ENCODE data around the gene WNK2.
A peak's percentile ranks its signal among the peaks of the same experiment; 100 is the strongest.

The WNK2 gene

DNA sequence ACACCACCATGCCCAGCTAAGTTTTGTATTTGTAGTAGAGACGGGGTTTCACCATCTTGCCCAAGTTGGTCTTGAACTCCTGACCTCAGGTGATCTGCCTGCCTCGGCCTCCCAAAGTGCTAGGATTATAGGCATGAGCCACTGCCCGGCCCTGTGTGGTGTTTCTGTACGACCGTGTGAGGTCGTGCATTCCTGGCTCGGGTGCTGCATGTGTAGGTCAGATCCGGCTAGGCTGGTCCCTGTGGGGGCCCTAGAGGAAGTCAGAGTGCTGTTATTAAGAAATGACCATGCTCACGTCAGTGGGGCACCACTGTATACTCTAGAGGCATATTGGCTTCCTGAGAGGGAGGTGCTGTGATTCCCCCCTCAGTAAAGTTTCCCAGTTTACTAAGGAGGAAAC, 13.7 kb downstream of the WNK2 start:
- TF ChIP-seq, protein P1, sequence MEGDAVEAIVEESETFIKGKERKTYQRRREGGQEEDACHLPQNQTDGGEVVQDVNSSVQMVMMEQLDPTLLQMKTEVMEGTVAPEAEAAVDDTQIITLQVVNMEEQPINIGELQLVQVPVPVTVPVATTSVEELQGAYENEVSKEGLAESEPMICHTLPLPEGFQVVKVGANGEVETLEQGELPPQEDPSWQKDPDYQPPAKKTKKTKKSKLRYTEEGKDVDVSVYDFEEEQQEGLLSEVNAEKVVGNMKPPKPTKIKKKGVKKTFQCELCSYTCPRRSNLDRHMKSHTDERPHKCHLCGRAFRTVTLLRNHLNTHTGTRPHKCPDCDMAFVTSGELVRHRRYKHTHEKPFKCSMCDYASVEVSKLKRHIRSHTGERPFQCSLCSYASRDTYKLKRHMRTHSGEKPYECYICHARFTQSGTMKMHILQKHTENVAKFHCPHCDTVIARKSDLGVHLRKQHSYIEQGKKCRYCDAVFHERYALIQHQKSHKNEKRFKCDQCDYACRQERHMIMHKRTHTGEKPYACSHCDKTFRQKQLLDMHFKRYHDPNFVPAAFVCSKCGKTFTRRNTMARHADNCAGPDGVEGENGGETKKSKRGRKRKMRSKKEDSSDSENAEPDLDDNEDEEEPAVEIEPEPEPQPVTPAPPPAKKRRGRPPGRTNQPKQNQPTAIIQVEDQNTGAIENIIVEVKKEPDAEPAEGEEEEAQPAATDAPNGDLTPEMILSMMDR (conservative IDR thresholded peaks at IDR 0.05) = no peak
- no peak for TF ChIP-seq ZFX (IDR thresholded peaks at IDR 0.05)
- H3K27ac ChIP-seq = no peak overlapping the region

DNA sequence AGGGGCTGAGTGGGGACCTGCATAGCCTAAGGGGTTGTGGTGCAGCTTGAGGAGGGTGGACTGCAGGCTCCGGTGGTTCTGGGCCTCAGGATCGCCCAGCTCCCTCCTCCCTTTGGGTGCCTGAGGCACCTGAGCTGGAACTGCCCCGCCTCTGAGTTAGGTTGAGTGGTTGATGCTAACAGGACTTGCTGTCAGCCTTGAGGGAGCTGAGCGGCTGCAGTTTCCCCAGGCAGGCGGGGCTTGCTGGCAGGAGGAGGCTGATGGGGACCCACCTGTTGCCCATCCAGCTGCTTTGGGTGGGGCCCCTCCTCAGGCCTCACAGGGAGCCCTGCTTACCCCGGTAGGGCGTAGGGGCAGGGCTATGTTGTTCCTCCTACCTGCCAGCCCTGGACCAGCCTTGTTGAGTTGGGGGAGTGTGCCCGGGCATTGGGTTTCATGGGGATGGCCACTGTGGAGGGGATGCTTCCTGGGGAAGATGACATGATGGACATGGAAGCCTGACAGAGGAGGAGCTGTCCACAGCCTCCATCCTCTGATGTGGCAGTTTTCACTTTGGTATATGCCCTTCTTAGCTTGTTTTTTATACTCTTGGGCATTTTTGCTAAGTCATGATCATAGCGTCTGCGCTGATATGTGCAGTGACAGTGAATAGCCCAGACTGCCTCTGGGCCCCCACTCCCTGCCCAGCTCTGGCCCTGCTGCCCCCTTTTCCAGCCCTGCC, 14.3 kb downstream of the WNK2 start:
- H3K27ac ChIP-seq = no peak overlapping the region; the same call in 1 of the 2 replicates
- TF ChIP-seq ZFX (IDR thresholded peaks at IDR 0.05) = no peak
- TF ChIP-seq, protein P1 (conservative IDR thresholded peaks at IDR 0.05) = no peak

DNA sequence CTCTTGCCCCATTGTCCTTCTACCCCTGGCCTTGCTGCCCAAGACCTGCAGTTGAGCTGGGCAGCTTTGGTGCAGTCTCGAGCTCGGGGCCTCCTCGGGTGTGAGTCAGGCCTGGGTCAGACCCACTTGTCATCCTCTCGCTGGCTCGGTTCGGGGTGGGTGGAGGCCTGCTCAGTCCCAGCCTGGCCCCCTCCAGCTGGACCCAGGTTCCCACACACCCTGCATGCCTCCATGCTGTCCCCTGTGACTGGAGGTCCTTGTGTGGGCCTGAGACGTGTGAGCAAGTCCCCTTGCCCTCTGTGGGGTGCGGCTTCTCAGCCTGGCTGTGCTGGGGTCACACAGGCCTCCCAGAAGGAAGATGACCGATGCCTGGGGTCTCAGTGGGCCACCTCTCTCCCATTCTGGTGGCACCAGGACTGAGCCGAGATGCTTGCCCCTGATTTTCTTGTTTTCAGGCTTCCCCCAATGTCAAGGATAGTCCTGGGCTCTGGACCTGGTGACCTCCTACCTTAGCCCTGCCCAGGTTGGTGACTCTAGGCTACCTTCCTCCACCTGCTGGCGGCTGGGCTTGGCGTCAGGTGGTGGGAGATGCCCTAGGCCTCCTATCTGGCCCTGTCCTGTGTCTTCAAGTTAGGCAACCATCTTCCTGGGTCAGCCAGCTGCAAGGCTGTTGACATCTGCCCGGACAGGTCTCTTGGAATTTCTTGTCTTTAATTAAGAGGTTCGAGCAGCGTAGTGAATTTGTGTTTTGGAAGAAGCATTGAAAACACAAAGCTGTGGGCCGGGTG, 15.1 kb downstream of the WNK2 start:
- no peak for TF ChIP-seq ZFX (IDR thresholded peaks at IDR 0.05)
- TF ChIP-seq, protein P1 (conservative IDR thresholded peaks at IDR 0.05) = no peak
- H3K27ac ChIP-seq = no peak overlapping the region; the same call in 1 of the 2 replicates

DNA sequence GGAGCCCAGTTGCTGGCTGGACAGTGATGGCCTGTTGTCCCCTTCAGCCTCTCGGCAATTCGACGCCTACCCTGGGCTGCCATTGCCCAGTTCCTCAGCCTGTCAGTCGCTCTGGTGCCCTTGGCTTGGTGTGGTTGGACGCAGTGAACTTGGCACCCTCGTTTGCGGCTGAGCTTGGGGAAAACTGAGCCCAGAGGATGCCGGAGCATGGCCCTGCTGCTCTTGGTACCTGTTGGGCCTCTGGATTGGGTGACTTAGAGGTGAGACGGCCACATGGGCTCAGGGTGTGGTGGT, 16.5 kb downstream of the WNK2 start:
- no peak for TF ChIP-seq ZFX (IDR thresholded peaks at IDR 0.05)
- TF ChIP-seq, protein P1 (conservative IDR thresholded peaks at IDR 0.05) = no peak
- H3K27ac ChIP-seq = peak overlapping the region; percentile 88

DNA sequence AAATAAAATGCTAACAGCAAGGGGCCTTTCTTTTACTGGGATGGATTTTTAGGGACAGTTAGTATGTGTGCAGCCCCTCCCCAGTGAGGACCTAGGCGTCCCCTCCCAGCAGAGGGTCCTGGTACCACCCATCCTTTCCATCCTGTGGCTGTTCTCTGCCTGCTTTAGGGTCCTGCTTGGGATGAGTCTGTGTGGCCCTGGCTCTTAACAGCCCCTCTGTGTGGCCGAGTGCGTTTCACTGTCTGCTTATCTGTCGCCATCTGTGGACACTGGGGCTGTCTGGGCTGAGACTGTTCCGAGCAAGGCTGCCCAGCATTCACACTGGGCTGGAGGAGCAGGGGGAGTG, 17.0 kb downstream of the WNK2 start:
- H3K27ac ChIP-seq = peak overlapping the region; percentile 88
- TF ChIP-seq, protein P1 (conservative IDR thresholded peaks at IDR 0.05) = no peak

DNA sequence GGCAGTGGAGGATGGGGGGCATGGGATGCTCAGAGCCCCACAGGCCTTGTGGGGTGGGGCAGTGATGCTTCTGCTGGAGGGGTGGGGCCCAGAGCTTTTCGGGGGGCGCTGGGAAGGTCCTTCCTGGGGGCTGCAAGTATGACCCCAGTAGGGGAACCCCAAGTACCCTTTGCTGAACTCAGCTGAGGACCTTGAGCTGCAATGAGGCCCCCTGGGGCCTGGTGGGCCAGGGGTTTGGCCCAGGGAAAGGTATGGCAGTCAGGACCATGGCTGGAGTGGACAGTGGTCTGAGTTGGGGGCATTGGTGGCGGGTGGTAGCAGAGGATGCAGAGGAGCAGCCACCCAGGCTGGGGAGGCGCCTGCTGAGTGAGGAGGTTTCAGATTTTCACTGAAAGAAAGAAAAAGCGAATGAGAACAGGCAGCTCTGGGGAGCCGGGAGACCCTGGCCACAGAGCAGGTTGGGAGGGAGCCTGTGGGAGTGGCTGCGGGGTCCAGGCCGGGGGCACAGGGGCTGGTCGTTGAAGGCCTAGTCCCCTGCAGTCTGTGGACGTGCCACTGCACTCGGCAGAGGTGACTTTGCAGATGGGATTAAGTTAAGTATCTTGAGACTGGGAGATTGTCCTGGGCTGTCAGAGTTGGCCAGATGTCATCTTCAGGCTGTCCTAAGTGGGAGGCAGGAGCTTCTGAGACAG, 19.2 kb downstream of the WNK2 start:
- peak overlapping the region; percentile 88; the same call in 1 of the 2 replicates for H3K27ac ChIP-seq
- TF ChIP-seq, protein P1 (conservative IDR thresholded peaks at IDR 0.05) = no peak
- no peak for TF ChIP-seq ZFX (IDR thresholded peaks at IDR 0.05)

All from C4-2B (cell line).